Activated T-helper 1 cell treated with anti-CD3 and anti-CD28 coated beads, Interleukin-12 subunit alpha, Interleukin-12 subunit beta, Interleukin-2, Interleukin-4 antibody, amounts not matched to agents 30 ng/mL and 10 ng/mL and 1 ng/mL, durations not matched to agents 14 hours and 24 hours and 36 hours (primary cell): ENCODE results near the gene UBXN10. TPM values are rescaled to one million over a fixed set of nuclear protein-coding genes. Genes with fewer than 3 reads are reported as not detected.
"Not testable (repeated sequence)": the region's sequence is repeated elsewhere in the genome, so short reads cannot be mapped to it uniquely, and the experiment has no call there.

Source experiments
- DNase-seq: peaks from one replicate; pipeline ENCODE4 v3.0.0; 2021; ENCODE audit warnings: low spot score
- H3K27ac Mint-ChIP-seq: one replicate; pipeline ENCODE4 v1.8.0; 2021; ENCODE audit warnings: mild to moderate bottlenecking, mixed read lengths
- H3K27me3 Mint-ChIP-seq: one replicate; pipeline ENCODE4 v1.8.0; 2022; ENCODE audit warnings: mild to moderate bottlenecking, moderate library complexity, mixed read lengths; ENCODE audit not compliant: insufficient read depth
- H3K36me3 Mint-ChIP-seq: one replicate; pipeline ENCODE4 v1.8.0; 2021; ENCODE audit warnings: low read depth, mixed read lengths
- H3K4me1 Mint-ChIP-seq: one replicate; pipeline ENCODE4 v1.8.0; 2021; ENCODE audit warnings: low read depth, mixed read lengths
- H3K4me3 Mint-ChIP-seq: one replicate; pipeline ENCODE4 v1.8.0; 2021; ENCODE audit warnings: mild to moderate bottlenecking, moderate library complexity, mixed read lengths
- H3K9me3 Mint-ChIP-seq: one replicate; pipeline ENCODE4 v1.8.0; 2021; ENCODE audit warnings: mixed read lengths
- intact Hi-C: fragments of 100-400 bp; cut with micrococcal nuclease; formaldehyde crosslinking; loops from one replicate; pipeline ENCODE4 v1.15.1; 2024
- total RNA-seq: library from RNA; stranded (reverse); gene quantifications from 2 replicates; pipeline ENCODE4 v1.2.3, GENCODE V29; 2022

The UBXN10 gene
- total RNA-seq, 1 donor from 2014 or later: 2.5 TPM

DNA sequence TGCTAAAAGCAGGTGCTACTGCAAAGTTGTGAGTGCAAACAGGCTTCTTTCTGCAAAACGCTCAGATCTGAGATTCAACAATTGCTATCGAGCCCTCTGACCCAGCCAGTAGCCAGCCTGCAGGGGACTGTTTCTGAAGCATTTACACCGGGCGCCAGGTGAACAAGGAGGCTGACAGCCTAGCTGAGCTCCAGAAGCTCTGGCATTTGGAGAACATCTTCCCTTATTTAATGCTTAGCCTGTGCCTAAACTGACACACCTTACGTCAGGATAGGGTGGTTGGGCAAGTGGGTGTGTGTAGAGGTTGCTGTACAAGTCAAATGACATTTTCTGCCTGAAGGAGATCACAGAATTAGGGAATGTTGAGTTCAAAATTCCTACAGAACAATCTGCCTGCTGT lies 16.3 kb downstream of the UBXN10 start:
- no peak for DNase-seq
- Mint-ChIP-seq H3K4me1 (no peaks in the 10 kb centered on the region), H3K4me3 (no peak overlapping the region), H3K9me3 (no peaks in the 10 kb centered on the region), H3K27me3 (peaks cover 23% of the 10 kb centered on the region), H3K27ac (no peak overlapping the region), H3K36me3 (no peaks in the 10 kb centered on the region)
- intact Hi-C loops: no loop called here

DNA sequence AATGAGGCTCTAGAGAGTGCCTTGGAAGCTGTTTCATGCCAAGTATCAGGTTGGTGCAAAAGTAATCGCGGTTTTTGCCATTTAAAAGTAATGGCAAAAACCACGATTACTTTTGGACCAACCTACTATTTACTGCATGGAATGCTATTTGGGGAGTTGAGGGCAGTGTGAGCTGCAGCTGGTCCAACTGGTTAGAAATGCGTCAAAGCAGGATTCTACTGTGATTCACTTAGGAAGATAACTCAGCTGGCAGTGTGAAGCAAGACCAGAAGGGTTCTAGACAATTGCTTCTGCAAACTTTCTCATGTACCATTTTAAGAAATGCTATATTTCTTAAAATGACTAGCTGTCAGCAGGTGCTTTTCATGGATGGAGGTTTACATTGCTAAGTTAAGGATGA lies 21.6 kb downstream of the UBXN10 start:
- no peak overlapping the region for H3K27ac Mint-ChIP-seq
- H3K9me3 Mint-ChIP-seq: no peaks in the 10 kb centered on the region
- no peak for DNase-seq
- no peak overlapping the region for H3K4me3 Mint-ChIP-seq
- H3K27me3 Mint-ChIP-seq: peaks cover 21% of the 10 kb centered on the region
- intact Hi-C loops: no loop called here
- H3K36me3 Mint-ChIP-seq: no peaks in the 10 kb centered on the region
- H3K4me1 Mint-ChIP-seq: peaks cover 6% of the 10 kb centered on the region

DNA sequence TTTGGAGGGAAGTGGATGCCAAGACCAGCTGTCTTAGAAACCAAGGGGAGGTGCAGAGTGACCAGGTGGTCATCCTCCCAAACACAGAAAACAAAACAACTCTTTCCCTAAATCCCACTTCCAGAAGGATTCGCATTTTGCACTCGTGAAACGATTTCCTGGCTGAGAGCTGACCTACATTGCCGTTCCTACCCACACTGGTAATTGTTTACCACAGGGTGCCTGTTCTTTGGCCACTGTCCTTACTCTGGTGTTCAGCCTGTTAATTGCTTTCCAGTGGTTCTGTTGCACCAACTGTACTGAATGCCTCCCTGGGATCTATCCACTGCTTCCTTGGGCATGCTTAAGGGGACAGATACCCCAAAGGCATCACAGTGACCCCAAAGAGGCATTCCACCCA lies 23.6 kb downstream of the UBXN10 start:
- intact Hi-C loops: no loop called here
- H3K4me3 Mint-ChIP-seq: no peak overlapping the region
- peaks cover 32% of the 10 kb centered on the region for H3K27me3 Mint-ChIP-seq
- H3K27ac Mint-ChIP-seq: no peak overlapping the region
- peaks cover 6% of the 10 kb centered on the region for H3K4me1 Mint-ChIP-seq
- H3K36me3 Mint-ChIP-seq: no peaks in the 10 kb centered on the region
- H3K9me3 Mint-ChIP-seq: no peaks in the 10 kb centered on the region
- no peak for DNase-seq

DNA sequence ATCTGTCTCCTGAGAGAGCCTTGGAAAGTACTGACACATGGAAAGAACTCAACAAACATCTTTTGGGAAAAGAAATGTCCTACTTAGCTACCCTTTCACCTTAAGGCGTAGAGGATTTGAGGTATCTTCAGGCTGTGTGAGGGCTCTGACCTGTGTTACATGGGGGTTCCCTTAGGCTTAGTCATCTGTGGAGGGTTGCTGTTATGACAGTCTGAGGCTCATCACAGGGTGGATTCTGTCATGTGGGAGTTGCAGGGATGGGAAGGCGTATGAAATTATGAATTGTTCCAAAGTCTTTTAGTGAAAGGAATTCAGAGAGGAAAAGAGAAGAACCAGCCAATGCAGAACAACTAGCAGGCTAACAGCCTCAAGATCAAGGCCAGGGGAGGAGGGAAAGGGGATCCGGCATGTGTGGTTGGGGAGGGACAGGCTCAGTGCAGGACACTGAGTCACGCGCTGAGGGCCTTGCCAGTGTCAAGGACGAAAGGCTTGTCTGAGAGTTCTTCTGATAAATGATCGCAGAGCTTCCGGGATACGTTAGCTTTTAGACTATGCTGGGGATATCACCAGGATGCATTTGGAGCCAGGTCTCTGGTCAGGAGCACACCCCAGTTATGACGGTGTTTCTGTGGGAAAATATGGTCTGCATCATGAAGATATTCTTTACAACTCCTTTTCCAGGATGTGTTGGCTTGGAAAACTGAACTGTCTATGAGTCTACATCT lies 25.0 kb downstream of the UBXN10 start:
- H3K27ac Mint-ChIP-seq: no peak overlapping the region
- no peaks in the 10 kb centered on the region for H3K9me3 Mint-ChIP-seq
- peaks cover 6% of the 10 kb centered on the region for H3K4me1 Mint-ChIP-seq
- no peak for DNase-seq
- intact Hi-C loops: loop anchor here (10.0 kb wide), 2 partner anchors 164 to 434 kb away; no protein-coding TSS in a partner anchor
- H3K27me3 Mint-ChIP-seq: peaks cover 41% of the 10 kb centered on the region
- no peak overlapping the region for H3K4me3 Mint-ChIP-seq
- no peaks in the 10 kb centered on the region for H3K36me3 Mint-ChIP-seq

DNA sequence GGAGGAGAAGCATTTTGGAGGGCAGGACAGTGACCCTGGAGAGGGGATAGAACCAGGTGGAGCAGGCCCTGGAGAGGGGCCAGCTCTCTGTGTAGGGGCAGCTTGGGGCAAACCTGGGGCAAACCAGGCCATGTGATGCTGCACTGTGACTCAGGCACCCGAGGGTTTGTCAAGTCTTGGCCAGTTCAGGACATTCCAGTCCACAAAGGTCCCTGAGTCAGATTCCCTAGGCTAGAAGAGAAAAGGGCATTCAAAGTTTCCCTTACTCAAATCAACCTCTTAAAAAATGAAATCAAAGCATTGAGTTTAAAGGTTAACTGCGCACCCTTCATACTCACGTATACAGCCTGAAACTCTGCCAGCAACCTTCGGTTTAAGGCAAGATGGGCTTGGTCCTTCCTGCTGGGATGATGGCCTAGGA lies 25.6 kb downstream of the UBXN10 start:
- H3K27ac Mint-ChIP-seq: no peak overlapping the region
- peaks cover 6% of the 10 kb centered on the region for H3K4me1 Mint-ChIP-seq
- no peaks in the 10 kb centered on the region for H3K36me3 Mint-ChIP-seq
- no peak for DNase-seq
- no peaks in the 10 kb centered on the region for H3K9me3 Mint-ChIP-seq
- intact Hi-C loops: loop anchor here (10.0 kb wide), 2 partner anchors 163 to 433 kb away; no protein-coding TSS in a partner anchor
- no peak overlapping the region for H3K4me3 Mint-ChIP-seq
- peaks cover 41% of the 10 kb centered on the region for H3K27me3 Mint-ChIP-seq

DNA sequence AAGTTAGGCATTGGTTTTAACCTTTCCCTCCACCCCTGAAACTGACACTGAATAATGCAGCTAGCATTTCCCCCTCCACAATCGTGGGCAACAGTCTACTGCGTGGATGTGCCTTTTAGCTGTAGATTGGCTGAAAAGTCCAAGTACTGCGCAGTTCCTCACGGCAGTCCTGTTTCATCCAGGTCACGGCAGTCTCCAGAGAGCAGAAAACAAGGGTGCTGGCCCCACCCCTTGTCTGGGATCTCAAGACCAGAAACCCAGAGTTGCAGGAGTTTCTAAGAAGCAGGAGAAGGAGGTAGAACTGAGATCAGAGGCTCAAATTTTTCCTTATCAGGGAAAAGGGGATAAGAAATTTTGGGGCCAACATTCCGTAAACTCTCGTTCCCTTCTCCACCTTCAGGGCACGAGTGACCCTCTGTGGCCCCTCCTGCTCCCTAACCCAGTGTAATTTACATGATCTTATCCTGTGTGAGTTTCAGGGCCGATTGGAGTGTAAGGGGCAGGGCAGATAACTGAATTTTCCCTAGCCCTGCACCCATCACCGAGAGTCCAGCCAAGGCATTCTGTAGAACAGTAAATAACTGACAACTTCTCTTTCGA lies 26.3 kb downstream of the UBXN10 start:
- Mint-ChIP-seq H3K27me3 (peaks cover 41% of the 10 kb centered on the region), H3K4me1 (peaks cover 6% of the 10 kb centered on the region), H3K27ac (no peak overlapping the region), H3K36me3 (no peaks in the 10 kb centered on the region), H3K4me3 (no peak overlapping the region), H3K9me3 (no peaks in the 10 kb centered on the region)
- intact Hi-C loops: loop anchor here (1.0 to 10.0 kb wide), 3 partner anchors 163 to 433 kb away; no protein-coding TSS in a partner anchor
- DNase-seq: no peak

DNA sequence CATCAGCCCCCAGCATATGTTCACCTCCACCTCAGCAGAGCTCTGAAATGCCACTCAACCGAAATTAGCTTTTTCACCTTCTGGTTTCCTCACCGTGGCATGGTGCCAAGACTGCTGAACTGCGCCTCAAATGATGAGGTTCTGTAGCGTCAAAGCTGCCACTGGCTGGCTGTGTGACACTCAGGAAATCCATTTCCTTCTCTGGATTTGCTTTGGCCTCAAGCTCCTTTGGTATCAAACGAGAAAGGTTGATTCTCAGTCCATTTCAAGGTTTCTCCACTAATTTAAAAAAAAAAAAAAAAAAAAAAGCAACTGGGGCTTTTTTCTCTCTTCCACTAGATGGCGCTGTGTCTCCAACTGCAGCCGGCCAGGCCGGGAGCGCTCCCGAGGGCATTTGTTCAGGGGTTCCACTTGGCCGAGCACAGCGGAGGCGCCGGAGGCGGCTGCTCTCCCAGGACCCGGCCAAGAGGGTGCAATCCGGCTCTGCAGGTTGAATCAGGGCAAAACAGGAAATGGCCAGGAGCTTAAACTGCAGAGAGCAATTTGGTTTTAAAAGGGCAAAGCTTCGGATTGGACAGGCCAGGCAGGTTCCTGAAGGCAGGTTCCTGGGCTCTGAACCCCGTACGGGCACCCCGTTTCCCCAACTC lies 26.9 kb downstream of the UBXN10 start:
- peak; percentile 42 for DNase-seq
- no peak overlapping the region for H3K27ac Mint-ChIP-seq
- H3K9me3 Mint-ChIP-seq: no peaks in the 10 kb centered on the region
- H3K4me3 Mint-ChIP-seq: no peak overlapping the region
- intact Hi-C loops: loop anchor here (1.0 to 10.0 kb wide), 4 partner anchors 162 to 432 kb away; no protein-coding TSS in a partner anchor
- peaks cover 6% of the 10 kb centered on the region for H3K4me1 Mint-ChIP-seq
- H3K36me3 Mint-ChIP-seq: no peaks in the 10 kb centered on the region
- peaks cover 44% of the 10 kb centered on the region for H3K27me3 Mint-ChIP-seq

DNA sequence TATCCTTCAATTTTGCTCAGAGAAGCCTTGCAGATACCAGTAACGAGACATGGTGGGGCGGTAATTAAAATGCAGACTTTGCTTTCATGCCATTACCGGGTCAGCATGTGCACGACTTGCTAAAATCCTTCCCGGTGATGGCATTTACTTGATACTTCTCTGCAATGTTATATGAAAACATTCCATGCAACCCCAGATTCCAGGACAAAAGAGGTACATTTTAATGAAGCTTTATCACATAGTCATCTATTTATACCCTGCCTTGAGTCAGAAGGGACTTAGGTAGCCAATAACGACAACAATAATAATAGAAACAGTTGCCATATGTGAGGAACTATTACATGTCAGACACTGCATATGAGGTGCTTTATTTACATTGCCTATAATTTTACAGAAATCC lies 29.8 kb downstream of the UBXN10 start:
- intact Hi-C loops: loop anchor here (1.0 to 10.0 kb wide), 3 partner anchors 159 to 429 kb away; no protein-coding TSS in a partner anchor

DNA sequence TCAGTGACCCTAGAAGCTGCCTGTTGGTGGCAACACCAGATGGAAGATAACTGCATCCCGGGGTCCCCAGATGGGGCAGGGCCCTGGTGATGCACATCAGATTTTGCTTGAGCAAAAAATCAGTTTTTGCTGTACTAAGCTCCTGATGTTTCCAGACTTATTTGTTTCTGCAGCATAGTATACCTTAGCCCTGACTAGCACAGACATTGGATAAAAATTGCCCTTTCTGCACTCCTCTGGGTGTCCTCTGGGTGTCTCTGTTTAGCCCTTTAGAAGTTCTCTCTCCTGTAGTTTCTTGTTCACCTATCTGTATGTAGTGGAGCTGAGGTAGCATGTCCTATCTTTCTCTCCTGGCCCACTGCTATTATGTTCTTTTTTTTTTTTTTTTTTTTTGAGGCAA lies 30.7 kb downstream of the UBXN10 start:
- H3K27me3 Mint-ChIP-seq: peaks cover 44% of the 10 kb centered on the region
- H3K4me3 Mint-ChIP-seq: no peak overlapping the region
- no peaks in the 10 kb centered on the region for H3K9me3 Mint-ChIP-seq
- DNase-seq: no peak
- H3K27ac Mint-ChIP-seq: no peak overlapping the region
- intact Hi-C loops: loop anchor here (1.0 to 10.0 kb wide), 3 partner anchors 158 to 428 kb away; no protein-coding TSS in a partner anchor
- no peaks in the 10 kb centered on the region for H3K36me3 Mint-ChIP-seq
- H3K4me1 Mint-ChIP-seq: no peaks in the 10 kb centered on the region

More for the DNA sequence above, 29.8 kb downstream of the UBXN10 start:
- Mint-ChIP-seq H3K9me3 (no peaks in the 10 kb centered on the region), H3K27me3 (peaks cover 50% of the 10 kb centered on the region), H3K36me3 (no peaks in the 10 kb centered on the region), H3K27ac (no peak overlapping the region), H3K4me1 (no peaks in the 10 kb centered on the region), H3K4me3 (no peak overlapping the region)
- no peak for DNase-seq

DNA sequence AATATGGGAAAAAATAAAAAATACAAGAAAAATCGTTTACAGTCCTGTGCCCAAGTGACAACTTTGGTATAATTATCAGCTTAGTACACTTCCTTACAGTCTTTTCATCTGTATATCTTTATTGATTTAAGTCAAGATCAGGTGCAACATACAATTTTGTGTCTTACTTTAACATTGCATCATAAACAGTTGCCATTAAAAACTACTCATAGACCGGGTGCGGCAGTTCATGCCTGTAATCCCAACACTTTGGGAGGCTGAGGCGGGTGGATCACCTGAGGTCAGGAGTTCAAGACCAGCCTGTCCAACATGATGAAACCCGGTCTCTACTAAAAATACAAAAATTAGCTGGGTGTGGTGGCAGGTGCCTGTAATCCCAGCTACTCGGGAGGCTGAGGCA lies 33.2 kb downstream of the UBXN10 start:
- H3K36me3 Mint-ChIP-seq, H3K9me3 Mint-ChIP-seq, DNase-seq, H3K4me1 Mint-ChIP-seq, H3K4me3 Mint-ChIP-seq, H3K27ac Mint-ChIP-seq: not testable (repeated sequence)
- H3K27me3 Mint-ChIP-seq: peaks cover 40% of the 10 kb centered on the region
- intact Hi-C loops: loop anchor here (10.0 kb wide), 2 partner anchors 156 to 426 kb away; no protein-coding TSS in a partner anchor

DNA sequence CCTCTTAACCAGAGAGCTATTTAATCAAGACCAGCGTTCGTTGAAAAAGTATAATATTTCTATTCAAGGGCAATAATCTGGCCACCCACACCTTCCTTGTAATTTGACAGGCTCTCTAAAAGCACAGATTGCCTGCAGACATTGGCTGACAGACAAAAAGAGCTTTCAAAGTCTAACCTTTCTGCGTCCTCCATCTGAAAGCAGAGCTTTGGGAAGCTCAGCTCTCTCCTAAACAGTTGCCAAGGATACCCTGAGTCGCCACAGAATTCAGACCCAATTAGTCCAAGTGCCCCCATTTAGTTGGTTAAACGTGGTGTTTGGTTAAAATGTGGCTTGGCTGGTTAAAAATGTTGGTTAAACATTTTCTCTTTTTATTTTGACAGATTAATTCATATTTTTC lies 34.1 kb downstream of the UBXN10 start:
- no peak overlapping the region for H3K27ac Mint-ChIP-seq
- no peaks in the 10 kb centered on the region for H3K9me3 Mint-ChIP-seq
- H3K4me1 Mint-ChIP-seq: no peaks in the 10 kb centered on the region
- H3K27me3 Mint-ChIP-seq: peaks cover 34% of the 10 kb centered on the region
- no peak for DNase-seq
- no peak overlapping the region for H3K4me3 Mint-ChIP-seq
- no peaks in the 10 kb centered on the region for H3K36me3 Mint-ChIP-seq
- intact Hi-C loops: no loop called here

- H3K27ac Mint-ChIP-seq: no peak overlapping the region
- peaks cover 35% of the 10 kb centered on the region for H3K27me3 Mint-ChIP-seq
- H3K4me1 Mint-ChIP-seq: no peaks in the 10 kb centered on the region
- H3K9me3 Mint-ChIP-seq: no peaks in the 10 kb centered on the region
- H3K4me3 Mint-ChIP-seq: no peak overlapping the region
- no peaks in the 10 kb centered on the region for H3K36me3 Mint-ChIP-seq
- DNase-seq: no peak
- intact Hi-C loops: no loop called here
Measured at GRCh38 chr1:20223106-20223505, 37.2 kb downstream of the UBXN10 start.
